ENCODE measurements around the gene SDCBP2. TPM values are rescaled to one million over a fixed set of nuclear protein-coding genes. Genes with fewer than 3 reads are reported as not detected.

Gene SDCBP2
- total and polyA plus RNA-seq, 2 of the 4 experiments (the other 2 are of a cell fraction): 0.54 to 1.3 TPM

- no TSS peak for BruUV-seq (replicated peaks)
- Histone ChIP-seq H3K14ac (replicated peaks; ENCODE audit: low read depth, low read length) (no peak overlapping the region), H2BK5ac (ENCODE audit: low read depth, low read length, poor library complexity, severe bottlenecking) (no peak overlapping the region), H3K4me3 (ENCODE audit: insufficient read depth, low read depth, low read length) (no peak overlapping the region), H2BK15ac (ENCODE audit: low read depth, low read length) (no peak overlapping the region), H3K27me3 (ENCODE audit: control insufficient read depth, insufficient read depth, low read length) (no peaks in the 10 kb centered on the region), H4K20me1 (ENCODE audit: insufficient read depth, low read length) (peaks cover 8% of the 10 kb centered on the region; the same call in 1 of the 2 replicates), H3K4me2 (ENCODE audit: low read depth, low read length) (no peak overlapping the region), H3K36me3 (ENCODE audit: control insufficient read depth, insufficient read depth, low read length) (peaks cover 18% of the 10 kb centered on the region), H4K5ac (ENCODE audit: low read depth, low read length) (no peak overlapping the region), H3K9me1 (ENCODE audit: insufficient read depth, low read length) (peaks cover 6% of the 10 kb centered on the region), H3K4me1 (ENCODE audit: control insufficient read depth, insufficient read depth, low read length) (peaks cover 6% of the 10 kb centered on the region), H2AK9ac (replicated peaks; ENCODE audit: low read depth, low read length, poor library complexity) (no peak overlapping the region), H3K9ac (ENCODE audit: low read depth, low read length) (no peak overlapping the region), H4K8ac (ENCODE audit: low read depth in 2 of 2, low read length in 2 of 2) (no peak overlapping the region), H2BK20ac (ENCODE audit: low read depth, low read length) (no peak overlapping the region), H2AK5ac (ENCODE audit: low read depth, low read length) (no peak overlapping the region), H3K23ac (ENCODE audit: low read depth, low read length) (no peak overlapping the region), H3K79me1 (ENCODE audit: low read depth in 1 of 2, low read length in 2 of 2) (peaks cover 30 to 38% of the 10 kb centered on the region in 2 experiments), H3K27ac (ENCODE audit: insufficient read depth, low read length) (no peak overlapping the region), H3K56ac (ENCODE audit: extremely low read depth, insufficient read depth, low read length) (no peak overlapping the region), H2BK120ac (ENCODE audit: low read depth, low read length) (no peak overlapping the region), H3K18ac (ENCODE audit: low read depth, low read length) (no peak overlapping the region), H3K4ac (ENCODE audit: low read depth, low read length) (no peak overlapping the region), H2AFZ (replicated peaks; ENCODE audit: low read length, poor library complexity) (no peak overlapping the region), H4K91ac (ENCODE audit: insufficient read depth, low read depth, low read length) (no peak overlapping the region), H3K9me3 (ENCODE audit: control insufficient read depth, insufficient read depth, low read length) (no peaks in the 10 kb centered on the region)
- DNase-seq: no peak
- POLR2A ChIA-PET (ENCODE audit: unreplicated experiment): no interaction called here
- in situ Hi-C loops (cut with MboI; ENCODE audit: low sequenced_read_pairs) (no loop called here), dilution Hi-C loops (cut with HindIII; ENCODE audit: low sequenced_read_pairs, unreplicated experiment) (no loop called here), intact Hi-C loops (cut with micrococcal nuclease) (no loop called here)
- CTCF ChIA-PET: no interaction called here
- no peak for ATAC-seq (ENCODE audit: low read depth)
- no peak for TF ChIP-seq CEBPB (IDR thresholded peaks at IDR 0.05; ENCODE audit: low read depth, low read length)
- TF ChIP-seq MAFK (IDR thresholded peaks at IDR 0.05; ENCODE audit: low read depth, low read length): no peak
- no peak for TF ChIP-seq SMC3 (IDR thresholded peaks at IDR 0.05; ENCODE audit: low read depth, low read length)
- TF ChIP-seq MXI1 (IDR thresholded peaks at IDR 0.05; ENCODE audit: borderline replicate concordance, low read depth, low read length): no peak
- TF ChIP-seq CHD1 (IDR thresholded peaks at IDR 0.05; ENCODE audit: low read depth, low read length): no peak
- TF ChIP-seq, protein P1, sequence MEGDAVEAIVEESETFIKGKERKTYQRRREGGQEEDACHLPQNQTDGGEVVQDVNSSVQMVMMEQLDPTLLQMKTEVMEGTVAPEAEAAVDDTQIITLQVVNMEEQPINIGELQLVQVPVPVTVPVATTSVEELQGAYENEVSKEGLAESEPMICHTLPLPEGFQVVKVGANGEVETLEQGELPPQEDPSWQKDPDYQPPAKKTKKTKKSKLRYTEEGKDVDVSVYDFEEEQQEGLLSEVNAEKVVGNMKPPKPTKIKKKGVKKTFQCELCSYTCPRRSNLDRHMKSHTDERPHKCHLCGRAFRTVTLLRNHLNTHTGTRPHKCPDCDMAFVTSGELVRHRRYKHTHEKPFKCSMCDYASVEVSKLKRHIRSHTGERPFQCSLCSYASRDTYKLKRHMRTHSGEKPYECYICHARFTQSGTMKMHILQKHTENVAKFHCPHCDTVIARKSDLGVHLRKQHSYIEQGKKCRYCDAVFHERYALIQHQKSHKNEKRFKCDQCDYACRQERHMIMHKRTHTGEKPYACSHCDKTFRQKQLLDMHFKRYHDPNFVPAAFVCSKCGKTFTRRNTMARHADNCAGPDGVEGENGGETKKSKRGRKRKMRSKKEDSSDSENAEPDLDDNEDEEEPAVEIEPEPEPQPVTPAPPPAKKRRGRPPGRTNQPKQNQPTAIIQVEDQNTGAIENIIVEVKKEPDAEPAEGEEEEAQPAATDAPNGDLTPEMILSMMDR (conservative IDR thresholded peaks at IDR 0.05; ENCODE audit: low read depth, low read length): no peak
Measured at GRCh38 chr20:1353956-1354355, 25.0 kb upstream of the SDCBP2 start.

Data from IMR-90 (cell line).